HG03565 (cell line): ENCODE results near the gene SBSN.
"Not testable (repeated sequence)": the region's sequence is repeated elsewhere in the genome, so short reads cannot be mapped to it uniquely, and the experiment has no call there.

Experiments used
- ATAC-seq: cut with Tn5 transposase; IDR thresholded peaks from one replicate; pipeline ENCODE4 v1.9.1; 2021; ENCODE audit warnings: mild to moderate bottlenecking, moderate library complexity; ENCODE audit not compliant: unreplicated experiment

SBSN gene

DNA sequence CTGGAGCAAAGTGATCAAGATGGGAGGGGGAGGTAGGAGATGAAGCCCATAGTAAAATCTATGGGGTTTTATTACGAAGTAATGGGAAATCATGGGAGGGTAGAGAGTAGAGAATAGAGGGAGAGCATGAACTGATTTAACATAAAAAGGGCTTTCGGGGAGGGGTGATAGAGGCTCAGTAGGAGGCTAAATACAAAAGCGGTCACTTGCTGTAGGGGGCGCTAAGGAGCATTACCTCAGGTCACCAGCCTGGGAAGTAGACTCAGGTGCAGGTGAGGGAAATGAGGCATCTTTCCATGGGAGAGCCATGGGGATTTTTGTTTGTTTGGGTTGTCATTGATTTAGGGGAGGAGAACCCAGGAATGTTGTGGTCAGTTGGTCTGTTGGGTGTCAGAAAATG, 52.0 kb downstream of the SBSN start:
- ATAC-seq = no peak

DNA sequence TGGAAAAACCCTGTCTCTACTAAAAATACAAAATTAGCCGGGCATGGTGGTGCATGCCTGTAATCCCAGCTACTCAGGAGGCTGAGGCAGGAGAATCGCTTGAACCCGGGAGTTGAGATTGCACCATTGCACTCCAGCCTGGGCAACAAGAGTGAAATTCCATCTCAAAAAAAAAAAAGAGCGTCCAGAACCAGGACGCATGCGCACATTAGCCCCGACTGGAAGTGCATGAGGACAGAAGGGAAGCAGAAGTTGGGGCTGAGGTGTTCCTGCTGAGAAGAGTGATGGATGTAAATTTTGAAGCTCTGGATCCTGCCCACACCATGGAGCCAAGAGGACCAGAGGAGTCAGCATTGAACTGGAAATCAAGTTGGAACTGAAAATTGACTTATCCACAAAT, 53.5 kb downstream of the SBSN start:
- ATAC-seq = not testable (repeated sequence)

DNA sequence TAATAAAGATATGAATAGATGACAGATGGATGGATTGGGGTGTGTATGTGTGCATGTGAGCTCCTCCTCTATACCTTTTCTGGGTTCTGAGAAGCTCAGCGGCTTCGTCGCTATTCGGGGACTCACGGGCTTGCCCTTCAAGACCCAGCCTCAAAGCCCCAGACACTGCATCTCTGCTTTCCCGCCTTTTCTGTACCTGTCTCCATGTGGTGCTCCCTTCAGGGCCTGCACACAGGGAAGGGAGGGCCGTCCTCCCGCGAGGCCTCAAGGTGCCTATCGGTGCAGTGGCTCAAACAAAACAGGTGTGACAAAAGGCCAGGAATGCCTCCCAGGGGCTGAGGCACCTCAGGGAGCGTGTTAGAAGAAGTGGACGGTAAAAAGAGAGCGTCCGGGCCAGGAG, 54.0 kb downstream of the SBSN start:
- ATAC-seq = no peak
